Lower lobe of right lung (tissue), 2 donors: ENCODE measurements around the gene KLHL2. TPM values are rescaled to one million over a fixed set of nuclear protein-coding genes. Genes with fewer than 3 reads are reported as not detected.

Experiments used
- ATAC-seq, 2 donors: fragments of 200-7000 bp; cut with Tn5 transposase; one replicate each; pipeline ENCODE4 v1.9.1; 2020 to 2022; ENCODE audit warnings: mild to moderate bottlenecking in 2 of 2, moderate library complexity in 2 of 2
- DNase-seq: peaks from one replicate; pipeline ENCODE4 v3.0.0-alpha.2; 2020
- H3K27ac ChIP-seq: fragments of 200-600 bp; one replicate; pipeline ENCODE4 v1.8.0; 2022
- H3K27me3 ChIP-seq: fragments of 200-600 bp; one replicate; pipeline ENCODE4 v1.8.0; 2022; ENCODE audit warnings: low read depth
- H3K36me3 ChIP-seq: fragments of 200-600 bp; one replicate; pipeline ENCODE4 v1.8.0; 2022; ENCODE audit warnings: mild to moderate bottlenecking
- H3K4me1 ChIP-seq: fragments of 200-600 bp; one replicate; pipeline ENCODE4 v1.8.0; 2022
- H3K4me3 ChIP-seq: fragments of 200-600 bp; one replicate; pipeline ENCODE4 v1.8.0; 2022; ENCODE audit warnings: mild to moderate bottlenecking
- H3K9me3 ChIP-seq: fragments of 200-600 bp; one replicate; pipeline ENCODE4 v1.8.0; 2022
- intact Hi-C: fragments of 100-400 bp; cut with DNase I; formaldehyde crosslinking; loops from one replicate; pipeline ENCODE4 v1.11.0; 2022
- total RNA-seq: library from RNA; stranded (reverse); fragmentation: NEBNext Ultra II Directional; extraction: Animal tissue kit (Norgen Biotek cat#: 25700); gene quantifications from one replicate; pipeline ENCODE4 v1.2.1, GENCODE V29; 2021
- TF ChIP-seq, protein P1 (sequence below): fragments of 200-600 bp; IDR thresholded peaks from one replicate; pipeline ENCODE4 v1.8.0; 2022; ENCODE audit warnings: antibody characterized with exemption, mild to moderate bottlenecking
- donor health status: DM: no; HTN: yes; CAD: no; lungs with severe emphysema.

The KLHL2 gene
- total RNA-seq, 1 donor from 2014 or later: 37.7 TPM

DNA sequence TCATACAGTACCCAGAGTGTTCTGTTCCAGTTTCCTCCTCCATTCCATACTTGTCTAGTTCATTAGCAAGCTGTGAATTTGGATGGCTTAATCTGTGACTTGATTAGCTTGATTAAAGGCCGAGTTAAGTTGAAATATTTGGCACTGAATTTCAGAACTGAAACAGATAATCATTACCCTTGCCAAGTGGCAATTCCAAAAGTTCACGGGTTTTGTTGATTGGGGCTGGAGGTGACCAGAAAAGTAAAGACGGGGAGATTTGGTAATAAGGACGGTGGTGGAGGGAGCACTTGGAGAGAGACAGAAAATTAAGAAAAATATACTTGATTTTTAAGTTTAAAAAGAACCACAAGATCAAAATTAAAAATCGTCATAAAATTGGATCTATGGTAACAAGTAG is 21.9 kb upstream of the KLHL2 start:
- no peak overlapping the region for H3K4me3 ChIP-seq
- no peak overlapping the region for H3K27ac ChIP-seq
- H3K27me3 ChIP-seq: no peaks in the 10 kb centered on the region
- intact Hi-C loops: no loop called here
- DNase-seq: no peak
- no peak for ATAC-seq
- H3K36me3 ChIP-seq: no peaks in the 10 kb centered on the region
- TF ChIP-seq, protein P1, sequence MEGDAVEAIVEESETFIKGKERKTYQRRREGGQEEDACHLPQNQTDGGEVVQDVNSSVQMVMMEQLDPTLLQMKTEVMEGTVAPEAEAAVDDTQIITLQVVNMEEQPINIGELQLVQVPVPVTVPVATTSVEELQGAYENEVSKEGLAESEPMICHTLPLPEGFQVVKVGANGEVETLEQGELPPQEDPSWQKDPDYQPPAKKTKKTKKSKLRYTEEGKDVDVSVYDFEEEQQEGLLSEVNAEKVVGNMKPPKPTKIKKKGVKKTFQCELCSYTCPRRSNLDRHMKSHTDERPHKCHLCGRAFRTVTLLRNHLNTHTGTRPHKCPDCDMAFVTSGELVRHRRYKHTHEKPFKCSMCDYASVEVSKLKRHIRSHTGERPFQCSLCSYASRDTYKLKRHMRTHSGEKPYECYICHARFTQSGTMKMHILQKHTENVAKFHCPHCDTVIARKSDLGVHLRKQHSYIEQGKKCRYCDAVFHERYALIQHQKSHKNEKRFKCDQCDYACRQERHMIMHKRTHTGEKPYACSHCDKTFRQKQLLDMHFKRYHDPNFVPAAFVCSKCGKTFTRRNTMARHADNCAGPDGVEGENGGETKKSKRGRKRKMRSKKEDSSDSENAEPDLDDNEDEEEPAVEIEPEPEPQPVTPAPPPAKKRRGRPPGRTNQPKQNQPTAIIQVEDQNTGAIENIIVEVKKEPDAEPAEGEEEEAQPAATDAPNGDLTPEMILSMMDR: no peak
- no peaks in the 10 kb centered on the region for H3K4me1 ChIP-seq
- H3K9me3 ChIP-seq: no peaks in the 10 kb centered on the region

DNA sequence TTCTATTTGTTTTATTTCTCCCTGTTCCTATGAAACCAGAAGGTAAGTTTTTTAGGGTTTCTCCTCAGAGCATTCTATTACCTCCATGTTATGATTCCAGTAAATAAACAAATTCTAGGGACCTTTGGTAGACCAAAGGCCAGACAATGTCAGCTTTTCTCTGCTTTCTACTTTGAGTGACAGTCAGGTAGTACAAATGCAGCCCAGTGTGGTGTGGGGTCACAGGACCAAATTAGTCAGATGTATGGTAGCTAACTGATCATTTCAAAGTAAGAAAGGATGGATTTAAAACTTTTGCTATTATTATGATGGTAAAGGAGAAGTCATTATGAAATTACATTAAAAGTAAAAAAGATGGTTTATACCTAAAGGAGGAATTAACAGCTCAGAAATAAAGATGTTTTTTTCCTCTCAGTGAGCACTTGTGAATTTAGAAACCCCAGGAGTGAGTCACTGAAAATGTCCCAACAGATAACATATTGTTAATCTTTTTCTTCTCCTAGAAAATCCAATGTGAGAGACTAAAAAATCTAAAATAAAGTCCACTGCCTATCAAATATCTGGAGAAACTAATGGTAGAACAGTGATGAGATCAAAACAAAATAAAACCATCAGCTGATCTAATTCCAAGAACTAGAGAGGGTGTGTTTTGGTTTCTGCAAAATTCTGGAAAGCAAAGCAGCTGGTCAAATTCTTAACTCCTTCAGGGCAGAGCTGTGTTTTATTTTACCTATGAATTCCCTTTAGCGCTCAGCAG is 16.6 kb upstream of the KLHL2 start:
- DNase-seq: no peak
- no peak for ATAC-seq
- Histone ChIP-seq H3K9me3 (no peaks in the 10 kb centered on the region), H3K36me3 (no peaks in the 10 kb centered on the region), H3K27ac (no peak overlapping the region), H3K4me3 (no peak overlapping the region), H3K27me3 (no peaks in the 10 kb centered on the region), H3K4me1 (no peaks in the 10 kb centered on the region)
- intact Hi-C loops: no loop called here
- TF ChIP-seq, protein P1: no peak

DNA sequence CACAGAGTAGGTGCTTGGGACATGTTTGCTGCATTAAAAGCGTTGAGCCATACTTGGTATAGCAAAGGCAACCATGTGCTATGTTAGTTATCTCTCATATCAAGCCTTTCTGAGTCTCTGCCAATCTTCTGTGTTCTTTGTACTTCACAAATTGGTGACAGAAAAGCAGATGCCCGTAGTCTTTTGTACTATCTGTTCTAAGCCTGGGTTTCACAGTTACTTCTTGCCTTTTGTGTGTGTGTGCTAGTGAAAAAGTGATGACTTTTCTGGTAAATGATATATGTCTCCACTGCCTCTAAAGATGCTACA is 16.1 kb upstream of the KLHL2 start:
- intact Hi-C loops: no loop called here
- no peak for DNase-seq
- Histone ChIP-seq H3K4me3 (no peak overlapping the region), H3K27me3 (no peaks in the 10 kb centered on the region), H3K4me1 (no peaks in the 10 kb centered on the region), H3K9me3 (no peaks in the 10 kb centered on the region), H3K27ac (no peak overlapping the region), H3K36me3 (no peaks in the 10 kb centered on the region)
- TF ChIP-seq, protein P1: no peak
- ATAC-seq: no peak

DNA sequence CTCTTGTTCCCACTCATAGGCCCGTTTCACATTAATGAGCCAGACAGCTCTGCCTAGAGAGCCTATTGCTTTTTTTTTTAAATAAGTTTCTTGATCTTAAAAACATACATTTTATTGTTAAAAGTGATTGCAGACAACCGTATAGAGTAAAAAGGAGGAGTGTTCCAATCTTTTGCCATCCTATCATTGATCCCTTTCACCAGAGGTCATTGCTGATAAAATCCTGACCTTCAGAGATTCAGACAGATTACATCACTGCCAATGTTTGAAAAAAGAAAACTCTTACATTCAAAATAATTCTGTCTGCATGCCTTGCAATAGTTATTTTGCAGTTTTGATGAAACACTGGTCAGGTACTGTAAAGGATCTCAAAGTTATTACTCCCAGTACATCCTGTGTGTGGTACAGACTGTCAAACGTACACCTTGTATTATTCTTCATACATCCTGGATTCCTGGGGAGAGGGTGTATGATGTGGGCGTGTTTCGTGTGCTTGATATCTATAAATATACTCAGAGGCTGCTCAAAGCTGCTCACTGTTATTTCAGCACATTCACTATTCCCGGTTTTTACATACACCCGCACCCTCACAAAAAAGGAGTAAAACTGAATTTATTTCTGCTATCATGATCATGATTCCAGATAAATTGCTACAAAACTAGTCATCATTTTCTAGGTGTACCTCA is 15.4 kb upstream of the KLHL2 start:
- no peaks in the 10 kb centered on the region for H3K9me3 ChIP-seq
- H3K4me3 ChIP-seq: no peak overlapping the region
- TF ChIP-seq, protein P1: no peak
- intact Hi-C loops: no loop called here
- H3K27me3 ChIP-seq: no peaks in the 10 kb centered on the region
- H3K27ac ChIP-seq: no peak overlapping the region
- H3K36me3 ChIP-seq: no peaks in the 10 kb centered on the region
- ATAC-seq: no peak
- no peak for DNase-seq
- H3K4me1 ChIP-seq: no peaks in the 10 kb centered on the region

DNA sequence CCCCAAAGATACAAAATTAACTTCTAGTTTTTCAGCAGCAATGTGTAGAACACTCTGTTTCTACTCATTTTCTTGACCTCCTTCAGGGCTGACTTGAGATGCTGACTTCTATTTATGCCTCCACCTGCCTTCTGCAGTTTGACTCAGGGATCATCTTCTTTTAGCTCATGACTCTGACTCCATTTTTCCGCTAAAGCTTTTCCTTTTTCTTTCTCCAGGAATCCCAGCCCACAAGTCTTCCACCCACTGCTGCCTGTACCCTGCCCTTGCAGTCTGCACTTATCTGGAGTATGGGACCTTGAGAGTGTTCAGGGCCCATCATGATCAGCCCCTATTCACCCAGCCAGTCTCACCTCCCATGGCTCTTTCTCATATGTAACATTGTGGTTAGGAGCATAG is 14.9 kb upstream of the KLHL2 start:
- Histone ChIP-seq H3K36me3 (no peaks in the 10 kb centered on the region), H3K4me3 (no peak overlapping the region), H3K27me3 (no peaks in the 10 kb centered on the region), H3K27ac (no peak overlapping the region), H3K4me1 (no peaks in the 10 kb centered on the region), H3K9me3 (no peaks in the 10 kb centered on the region)
- intact Hi-C loops: no loop called here
- DNase-seq: no peak
- TF ChIP-seq, protein P1: no peak
- no peak for ATAC-seq
